ENCODE measurements around the gene TTC23L. TPM values are rescaled to one million over a fixed set of nuclear protein-coding genes. Genes with fewer than 3 reads are reported as not detected.

The TTC23L gene
- total RNA-seq, 1 experiment from 2014 or later, result 1.9 TPM

DNA sequence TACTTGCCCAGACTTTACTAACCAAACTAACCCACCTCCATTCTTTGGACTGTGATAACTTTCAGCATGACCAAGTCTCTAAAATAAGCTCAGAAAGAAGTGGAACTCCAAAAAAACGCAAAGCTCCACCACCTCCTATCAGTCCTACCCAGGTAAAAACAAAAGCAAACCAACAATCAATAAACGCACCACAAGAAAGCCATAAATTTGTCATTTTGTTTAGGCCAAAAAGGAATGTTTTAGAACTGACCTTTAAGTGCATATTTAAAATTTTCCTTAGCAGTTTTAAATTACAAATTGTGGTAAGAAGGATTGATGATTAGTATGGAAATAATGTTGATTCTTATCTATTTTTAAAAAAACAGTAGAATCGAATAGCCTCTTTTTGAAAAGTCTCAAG is 25.5 kb upstream of the TTC23L start:
- no peaks in the 10 kb centered on the region for H3K9me3 Mint-ChIP-seq
- H3K27me3 Mint-ChIP-seq (ENCODE audit: low read depth), result no peaks in the 10 kb centered on the region
- H3K4me3 Mint-ChIP-seq, result no peak overlapping the region
- TF ChIP-seq, protein P1, sequence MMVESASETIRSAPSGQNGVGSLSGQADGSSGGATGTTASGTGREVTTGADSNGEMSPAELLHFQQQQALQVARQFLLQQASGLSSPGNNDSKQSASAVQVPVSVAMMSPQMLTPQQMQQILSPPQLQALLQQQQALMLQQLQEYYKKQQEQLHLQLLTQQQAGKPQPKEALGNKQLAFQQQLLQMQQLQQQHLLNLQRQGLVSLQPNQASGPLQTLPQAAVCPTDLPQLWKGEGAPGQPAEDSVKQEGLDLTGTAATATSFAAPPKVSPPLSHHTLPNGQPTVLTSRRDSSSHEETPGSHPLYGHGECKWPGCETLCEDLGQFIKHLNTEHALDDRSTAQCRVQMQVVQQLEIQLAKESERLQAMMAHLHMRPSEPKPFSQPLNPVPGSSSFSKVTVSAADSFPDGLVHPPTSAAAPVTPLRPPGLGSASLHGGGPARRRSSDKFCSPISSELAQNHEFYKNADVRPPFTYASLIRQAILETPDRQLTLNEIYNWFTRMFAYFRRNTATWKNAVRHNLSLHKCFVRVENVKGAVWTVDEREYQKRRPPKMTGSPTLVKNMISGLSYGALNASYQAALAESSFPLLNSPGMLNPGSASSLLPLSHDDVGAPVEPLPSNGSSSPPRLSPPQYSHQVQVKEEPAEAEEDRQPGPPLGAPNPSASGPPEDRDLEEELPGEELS (CRISPR knock-in tag; IDR thresholded peaks at IDR 0.05), result no peak
- TF ChIP-seq GRHL2 (CRISPR knock-in tag; IDR thresholded peaks at IDR 0.05; ENCODE audit: insufficient replicate concordance, severe bottlenecking) (no peak), NR2C2 (CRISPR knock-in tag; IDR thresholded peaks at IDR 0.05) (no peak)
- TF ChIP-seq, protein P2, sequence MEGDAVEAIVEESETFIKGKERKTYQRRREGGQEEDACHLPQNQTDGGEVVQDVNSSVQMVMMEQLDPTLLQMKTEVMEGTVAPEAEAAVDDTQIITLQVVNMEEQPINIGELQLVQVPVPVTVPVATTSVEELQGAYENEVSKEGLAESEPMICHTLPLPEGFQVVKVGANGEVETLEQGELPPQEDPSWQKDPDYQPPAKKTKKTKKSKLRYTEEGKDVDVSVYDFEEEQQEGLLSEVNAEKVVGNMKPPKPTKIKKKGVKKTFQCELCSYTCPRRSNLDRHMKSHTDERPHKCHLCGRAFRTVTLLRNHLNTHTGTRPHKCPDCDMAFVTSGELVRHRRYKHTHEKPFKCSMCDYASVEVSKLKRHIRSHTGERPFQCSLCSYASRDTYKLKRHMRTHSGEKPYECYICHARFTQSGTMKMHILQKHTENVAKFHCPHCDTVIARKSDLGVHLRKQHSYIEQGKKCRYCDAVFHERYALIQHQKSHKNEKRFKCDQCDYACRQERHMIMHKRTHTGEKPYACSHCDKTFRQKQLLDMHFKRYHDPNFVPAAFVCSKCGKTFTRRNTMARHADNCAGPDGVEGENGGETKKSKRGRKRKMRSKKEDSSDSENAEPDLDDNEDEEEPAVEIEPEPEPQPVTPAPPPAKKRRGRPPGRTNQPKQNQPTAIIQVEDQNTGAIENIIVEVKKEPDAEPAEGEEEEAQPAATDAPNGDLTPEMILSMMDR (IDR thresholded peaks at IDR 0.05), result no peak
- DNase-seq (ENCODE audit: low spot score) (no peak), ATAC-seq (no peak)
- H3K36me3 Mint-ChIP-seq, result peaks cover 50% of the 10 kb centered on the region
- POLR2A ChIA-PET, result no interaction called here
- CTCF ChIA-PET, result interaction anchor here (1.1 kb wide), 1 partner anchor 327 kb away, joined by 4 read pairs; no protein-coding TSS in a partner anchor
- H3K27ac Mint-ChIP-seq, result 0 out of 2 replicates have a peak overlapping the region, but pooled peaks have one; percentile 55
- H3K4me1 Mint-ChIP-seq, result no peaks in the 10 kb centered on the region

DNA sequence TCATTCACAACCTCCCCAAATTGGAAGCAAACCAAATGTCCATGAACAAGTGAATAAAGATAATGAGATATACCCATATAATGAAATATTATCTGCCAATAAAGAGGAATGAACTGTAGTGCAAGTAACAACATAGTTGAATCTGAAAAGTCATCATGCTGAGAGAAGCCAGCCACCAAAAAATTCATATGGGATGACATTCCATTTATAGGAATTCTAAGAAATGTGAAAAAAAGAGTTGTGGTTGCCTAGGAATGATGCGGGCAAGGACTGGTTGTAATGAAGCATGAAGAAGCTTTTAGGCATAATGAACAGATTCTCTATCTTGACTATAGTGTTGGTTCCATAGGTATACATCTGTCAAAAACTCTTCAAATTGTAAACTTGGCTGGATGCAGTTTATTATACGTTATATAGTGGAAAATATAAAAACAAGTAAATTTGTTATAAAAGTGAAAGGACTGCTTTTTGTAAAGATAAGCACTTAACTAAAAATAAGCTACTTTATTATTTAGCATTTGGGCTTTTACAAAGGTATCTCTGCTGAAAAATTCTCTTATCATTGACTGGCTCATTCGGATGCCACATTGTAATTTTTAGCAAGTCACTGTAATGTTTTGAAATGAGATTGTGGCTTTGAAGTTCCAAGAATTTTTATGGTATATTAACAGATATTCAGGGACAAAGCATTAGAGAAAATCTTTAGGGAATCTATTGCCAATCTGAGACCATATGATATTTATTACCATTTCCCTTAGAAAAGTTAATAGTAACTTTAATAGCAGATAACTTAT is 21.2 kb upstream of the TTC23L start:
- Mint-ChIP-seq H3K4me3 (no peak overlapping the region), H3K9me3 (no peaks in the 10 kb centered on the region), H3K27ac (no peak overlapping the region), H3K4me1 (no peaks in the 10 kb centered on the region), H3K27me3 (ENCODE audit: low read depth) (no peaks in the 10 kb centered on the region), H3K36me3 (peaks cover 54% of the 10 kb centered on the region)
- POLR2A ChIA-PET, result no interaction called here
- ATAC-seq, result no peak
- CTCF ChIA-PET, result interaction anchor here (1.4 kb wide), 1 partner anchor 186 kb away, joined by 4 read pairs; no protein-coding TSS in a partner anchor
- no peak for DNase-seq (ENCODE audit: low spot score)
- TF ChIP-seq, protein P3, sequence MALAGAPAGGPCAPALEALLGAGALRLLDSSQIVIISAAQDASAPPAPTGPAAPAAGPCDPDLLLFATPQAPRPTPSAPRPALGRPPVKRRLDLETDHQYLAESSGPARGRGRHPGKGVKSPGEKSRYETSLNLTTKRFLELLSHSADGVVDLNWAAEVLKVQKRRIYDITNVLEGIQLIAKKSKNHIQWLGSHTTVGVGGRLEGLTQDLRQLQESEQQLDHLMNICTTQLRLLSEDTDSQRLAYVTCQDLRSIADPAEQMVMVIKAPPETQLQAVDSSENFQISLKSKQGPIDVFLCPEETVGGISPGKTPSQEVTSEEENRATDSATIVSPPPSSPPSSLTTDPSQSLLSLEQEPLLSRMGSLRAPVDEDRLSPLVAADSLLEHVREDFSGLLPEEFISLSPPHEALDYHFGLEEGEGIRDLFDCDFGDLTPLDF (CRISPR knock-in tag; IDR thresholded peaks at IDR 0.05), result no peak
- TF ChIP-seq, protein P4, sequence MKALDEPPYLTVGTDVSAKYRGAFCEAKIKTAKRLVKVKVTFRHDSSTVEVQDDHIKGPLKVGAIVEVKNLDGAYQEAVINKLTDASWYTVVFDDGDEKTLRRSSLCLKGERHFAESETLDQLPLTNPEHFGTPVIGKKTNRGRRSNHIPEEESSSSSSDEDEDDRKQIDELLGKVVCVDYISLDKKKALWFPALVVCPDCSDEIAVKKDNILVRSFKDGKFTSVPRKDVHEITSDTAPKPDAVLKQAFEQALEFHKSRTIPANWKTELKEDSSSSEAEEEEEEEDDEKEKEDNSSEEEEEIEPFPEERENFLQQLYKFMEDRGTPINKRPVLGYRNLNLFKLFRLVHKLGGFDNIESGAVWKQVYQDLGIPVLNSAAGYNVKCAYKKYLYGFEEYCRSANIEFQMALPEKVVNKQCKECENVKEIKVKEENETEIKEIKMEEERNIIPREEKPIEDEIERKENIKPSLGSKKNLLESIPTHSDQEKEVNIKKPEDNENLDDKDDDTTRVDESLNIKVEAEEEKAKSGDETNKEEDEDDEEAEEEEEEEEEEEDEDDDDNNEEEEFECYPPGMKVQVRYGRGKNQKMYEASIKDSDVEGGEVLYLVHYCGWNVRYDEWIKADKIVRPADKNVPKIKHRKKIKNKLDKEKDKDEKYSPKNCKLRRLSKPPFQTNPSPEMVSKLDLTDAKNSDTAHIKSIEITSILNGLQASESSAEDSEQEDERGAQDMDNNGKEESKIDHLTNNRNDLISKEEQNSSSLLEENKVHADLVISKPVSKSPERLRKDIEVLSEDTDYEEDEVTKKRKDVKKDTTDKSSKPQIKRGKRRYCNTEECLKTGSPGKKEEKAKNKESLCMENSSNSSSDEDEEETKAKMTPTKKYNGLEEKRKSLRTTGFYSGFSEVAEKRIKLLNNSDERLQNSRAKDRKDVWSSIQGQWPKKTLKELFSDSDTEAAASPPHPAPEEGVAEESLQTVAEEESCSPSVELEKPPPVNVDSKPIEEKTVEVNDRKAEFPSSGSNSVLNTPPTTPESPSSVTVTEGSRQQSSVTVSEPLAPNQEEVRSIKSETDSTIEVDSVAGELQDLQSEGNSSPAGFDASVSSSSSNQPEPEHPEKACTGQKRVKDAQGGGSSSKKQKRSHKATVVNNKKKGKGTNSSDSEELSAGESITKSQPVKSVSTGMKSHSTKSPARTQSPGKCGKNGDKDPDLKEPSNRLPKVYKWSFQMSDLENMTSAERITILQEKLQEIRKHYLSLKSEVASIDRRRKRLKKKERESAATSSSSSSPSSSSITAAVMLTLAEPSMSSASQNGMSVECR (CRISPR knock-in tag; IDR thresholded peaks at IDR 0.05; ENCODE audit: borderline replicate concordance), result no peak
- TF ChIP-seq JUN (CRISPR knock-in tag; IDR thresholded peaks at IDR 0.05), result no peak
- TF ChIP-seq, protein P5, sequence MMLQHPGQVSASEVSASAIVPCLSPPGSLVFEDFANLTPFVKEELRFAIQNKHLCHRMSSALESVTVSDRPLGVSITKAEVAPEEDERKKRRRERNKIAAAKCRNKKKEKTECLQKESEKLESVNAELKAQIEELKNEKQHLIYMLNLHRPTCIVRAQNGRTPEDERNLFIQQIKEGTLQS (CRISPR knock-in tag; conservative IDR thresholded peaks at IDR 0.05), result no peak
- TF ChIP-seq ZBTB21 (CRISPR knock-in tag; IDR thresholded peaks at IDR 0.05; ENCODE audit: borderline replicate concordance), result no peak
- no peak for TF ChIP-seq ESRRA (CRISPR knock-in tag; IDR thresholded peaks at IDR 0.05; ENCODE audit: borderline replicate concordance)
- TF ChIP-seq, protein P6, sequence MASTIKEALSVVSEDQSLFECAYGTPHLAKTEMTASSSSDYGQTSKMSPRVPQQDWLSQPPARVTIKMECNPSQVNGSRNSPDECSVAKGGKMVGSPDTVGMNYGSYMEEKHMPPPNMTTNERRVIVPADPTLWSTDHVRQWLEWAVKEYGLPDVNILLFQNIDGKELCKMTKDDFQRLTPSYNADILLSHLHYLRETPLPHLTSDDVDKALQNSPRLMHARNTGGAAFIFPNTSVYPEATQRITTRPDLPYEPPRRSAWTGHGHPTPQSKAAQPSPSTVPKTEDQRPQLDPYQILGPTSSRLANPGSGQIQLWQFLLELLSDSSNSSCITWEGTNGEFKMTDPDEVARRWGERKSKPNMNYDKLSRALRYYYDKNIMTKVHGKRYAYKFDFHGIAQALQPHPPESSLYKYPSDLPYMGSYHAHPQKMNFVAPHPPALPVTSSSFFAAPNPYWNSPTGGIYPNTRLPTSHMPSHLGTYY (CRISPR knock-in tag; IDR thresholded peaks at IDR 0.05), result no peak
- TF ChIP-seq, protein P7, sequence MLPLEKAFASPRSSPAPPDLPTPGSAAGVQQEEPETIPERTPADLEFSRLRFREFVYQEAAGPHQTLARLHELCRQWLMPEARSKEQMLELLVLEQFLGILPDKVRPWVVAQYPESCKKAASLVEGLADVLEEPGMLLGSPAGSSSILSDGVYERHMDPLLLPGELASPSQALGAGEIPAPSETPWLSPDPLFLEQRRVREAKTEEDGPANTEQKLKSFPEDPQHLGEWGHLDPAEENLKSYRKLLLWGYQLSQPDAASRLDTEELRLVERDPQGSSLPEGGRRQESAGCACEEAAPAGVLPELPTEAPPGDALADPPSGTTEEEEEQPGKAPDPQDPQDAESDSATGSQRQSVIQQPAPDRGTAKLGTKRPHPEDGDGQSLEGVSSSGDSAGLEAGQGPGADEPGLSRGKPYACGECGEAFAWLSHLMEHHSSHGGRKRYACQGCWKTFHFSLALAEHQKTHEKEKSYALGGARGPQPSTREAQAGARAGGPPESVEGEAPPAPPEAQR (CRISPR knock-in tag; IDR thresholded peaks at IDR 0.05), result no peak
- TF ChIP-seq, protein P8, sequence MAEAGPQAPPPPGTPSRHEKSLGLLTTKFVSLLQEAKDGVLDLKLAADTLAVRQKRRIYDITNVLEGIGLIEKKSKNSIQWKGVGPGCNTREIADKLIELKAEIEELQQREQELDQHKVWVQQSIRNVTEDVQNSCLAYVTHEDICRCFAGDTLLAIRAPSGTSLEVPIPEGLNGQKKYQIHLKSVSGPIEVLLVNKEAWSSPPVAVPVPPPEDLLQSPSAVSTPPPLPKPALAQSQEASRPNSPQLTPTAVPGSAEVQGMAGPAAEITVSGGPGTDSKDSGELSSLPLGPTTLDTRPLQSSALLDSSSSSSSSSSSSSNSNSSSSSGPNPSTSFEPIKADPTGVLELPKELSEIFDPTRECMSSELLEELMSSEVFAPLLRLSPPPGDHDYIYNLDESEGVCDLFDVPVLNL (CRISPR knock-in tag; IDR thresholded peaks at IDR 0.05; ENCODE audit: borderline replicate concordance, low read depth), result no peak
- no peak for TF ChIP-seq ZNF416 (CRISPR knock-in tag; IDR thresholded peaks at IDR 0.05)
- TF ChIP-seq SMAD4 (CRISPR knock-in tag; IDR thresholded peaks at IDR 0.05), result no peak
- no peak for TF ChIP-seq ZNF263 (CRISPR knock-in tag; IDR thresholded peaks at IDR 0.05; ENCODE audit: low read depth)
- TF ChIP-seq, protein P9, sequence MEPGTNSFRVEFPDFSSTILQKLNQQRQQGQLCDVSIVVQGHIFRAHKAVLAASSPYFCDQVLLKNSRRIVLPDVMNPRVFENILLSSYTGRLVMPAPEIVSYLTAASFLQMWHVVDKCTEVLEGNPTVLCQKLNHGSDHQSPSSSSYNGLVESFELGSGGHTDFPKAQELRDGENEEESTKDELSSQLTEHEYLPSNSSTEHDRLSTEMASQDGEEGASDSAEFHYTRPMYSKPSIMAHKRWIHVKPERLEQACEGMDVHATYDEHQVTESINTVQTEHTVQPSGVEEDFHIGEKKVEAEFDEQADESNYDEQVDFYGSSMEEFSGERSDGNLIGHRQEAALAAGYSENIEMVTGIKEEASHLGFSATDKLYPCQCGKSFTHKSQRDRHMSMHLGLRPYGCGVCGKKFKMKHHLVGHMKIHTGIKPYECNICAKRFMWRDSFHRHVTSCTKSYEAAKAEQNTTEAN (CRISPR knock-in tag; IDR thresholded peaks at IDR 0.05), result no peak
